ENCODE results near the gene COX4I2.

The COX4I2 gene

GRCh38 chr20:31670371-31671228 lies 32.9 kb downstream of the COX4I2 start (continued):
- TF ChIP-seq ZNF211 (tag by site-specific recombination; IDR thresholded peaks at IDR 0.05; ENCODE audit: low read depth) (no peak), PRDM1 (tag by site-specific recombination; IDR thresholded peaks at IDR 0.05) (no peak), ZNF394 (tag by site-specific recombination; IDR thresholded peaks at IDR 0.05; ENCODE audit: borderline replicate concordance) (peak; percentile 40; the same call in 1 of the 2 replicates), ZNF549 (tag by site-specific recombination; IDR thresholded peaks at IDR 0.05) (no peak), SP2 (tag by site-specific recombination; IDR thresholded peaks at IDR 0.05) (no peak), IKZF3 (tag by site-specific recombination; IDR thresholded peaks at IDR 0.05) (peak; percentile 76; the same call in 1 of the 2 replicates), ZNF626 (tag by site-specific recombination; IDR thresholded peaks at IDR 0.05) (no peak), ZNF423 (tag by site-specific recombination; IDR thresholded peaks at IDR 0.05) (no peak; the same call in 1 of the 2 replicates), ZNF48 (tag by site-specific recombination; IDR thresholded peaks at IDR 0.05) (no peak), ZNF544 (tag by site-specific recombination; IDR thresholded peaks at IDR 0.05) (no peak), ZBTB7A (tag by site-specific recombination; IDR thresholded peaks at IDR 0.05; ENCODE audit: low read depth) (no peak), ZNF473 (tag by site-specific recombination; IDR thresholded peaks at IDR 0.05) (no peak), ZNF449 (tag by site-specific recombination; IDR thresholded peaks at IDR 0.05) (peak; percentile 29; the same call in 1 of the 2 replicates), ZNF280D (tag by site-specific recombination; IDR thresholded peaks at IDR 0.05) (no peak), ZNF175 (tag by site-specific recombination; IDR thresholded peaks at IDR 0.05) (no peak), ZNF639 (tag by site-specific recombination; IDR thresholded peaks at IDR 0.05) (no peak), ZSCAN30 (tag by site-specific recombination; IDR thresholded peaks at IDR 0.05) (peak; percentile 89; the same call in 1 of the 2 replicates), ZNF311 (tag by site-specific recombination; IDR thresholded peaks at IDR 0.05; ENCODE audit: borderline replicate concordance) (no peak), ZNF354C (tag by site-specific recombination; IDR thresholded peaks at IDR 0.05; ENCODE audit: borderline replicate concordance, low read depth) (no peak), HOXC10 (CRISPR knock-in tag; IDR thresholded peaks at IDR 0.05) (no peak), ZXDB (tag by site-specific recombination; IDR thresholded peaks at IDR 0.05) (peak; percentile 83)
- TF ChIP-seq, protein P1, sequence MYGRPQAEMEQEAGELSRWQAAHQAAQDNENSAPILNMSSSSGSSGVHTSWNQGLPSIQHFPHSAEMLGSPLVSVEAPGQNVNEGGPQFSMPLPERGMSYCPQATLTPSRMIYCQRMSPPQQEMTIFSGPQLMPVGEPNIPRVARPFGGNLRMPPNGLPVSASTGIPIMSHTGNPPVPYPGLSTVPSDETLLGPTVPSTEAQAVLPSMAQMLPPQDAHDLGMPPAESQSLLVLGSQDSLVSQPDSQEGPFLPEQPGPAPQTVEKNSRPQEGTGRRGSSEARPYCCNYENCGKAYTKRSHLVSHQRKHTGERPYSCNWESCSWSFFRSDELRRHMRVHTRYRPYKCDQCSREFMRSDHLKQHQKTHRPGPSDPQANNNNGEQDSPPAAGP (tag by site-specific recombination; IDR thresholded peaks at IDR 0.05) = peak; percentile 94
- TF ChIP-seq, protein P2, sequence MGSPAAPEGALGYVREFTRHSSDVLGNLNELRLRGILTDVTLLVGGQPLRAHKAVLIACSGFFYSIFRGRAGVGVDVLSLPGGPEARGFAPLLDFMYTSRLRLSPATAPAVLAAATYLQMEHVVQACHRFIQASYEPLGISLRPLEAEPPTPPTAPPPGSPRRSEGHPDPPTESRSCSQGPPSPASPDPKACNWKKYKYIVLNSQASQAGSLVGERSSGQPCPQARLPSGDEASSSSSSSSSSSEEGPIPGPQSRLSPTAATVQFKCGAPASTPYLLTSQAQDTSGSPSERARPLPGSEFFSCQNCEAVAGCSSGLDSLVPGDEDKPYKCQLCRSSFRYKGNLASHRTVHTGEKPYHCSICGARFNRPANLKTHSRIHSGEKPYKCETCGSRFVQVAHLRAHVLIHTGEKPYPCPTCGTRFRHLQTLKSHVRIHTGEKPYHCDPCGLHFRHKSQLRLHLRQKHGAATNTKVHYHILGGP (tag by site-specific recombination; IDR thresholded peaks at IDR 0.05) = no peak
- TF ChIP-seq, protein P3, sequence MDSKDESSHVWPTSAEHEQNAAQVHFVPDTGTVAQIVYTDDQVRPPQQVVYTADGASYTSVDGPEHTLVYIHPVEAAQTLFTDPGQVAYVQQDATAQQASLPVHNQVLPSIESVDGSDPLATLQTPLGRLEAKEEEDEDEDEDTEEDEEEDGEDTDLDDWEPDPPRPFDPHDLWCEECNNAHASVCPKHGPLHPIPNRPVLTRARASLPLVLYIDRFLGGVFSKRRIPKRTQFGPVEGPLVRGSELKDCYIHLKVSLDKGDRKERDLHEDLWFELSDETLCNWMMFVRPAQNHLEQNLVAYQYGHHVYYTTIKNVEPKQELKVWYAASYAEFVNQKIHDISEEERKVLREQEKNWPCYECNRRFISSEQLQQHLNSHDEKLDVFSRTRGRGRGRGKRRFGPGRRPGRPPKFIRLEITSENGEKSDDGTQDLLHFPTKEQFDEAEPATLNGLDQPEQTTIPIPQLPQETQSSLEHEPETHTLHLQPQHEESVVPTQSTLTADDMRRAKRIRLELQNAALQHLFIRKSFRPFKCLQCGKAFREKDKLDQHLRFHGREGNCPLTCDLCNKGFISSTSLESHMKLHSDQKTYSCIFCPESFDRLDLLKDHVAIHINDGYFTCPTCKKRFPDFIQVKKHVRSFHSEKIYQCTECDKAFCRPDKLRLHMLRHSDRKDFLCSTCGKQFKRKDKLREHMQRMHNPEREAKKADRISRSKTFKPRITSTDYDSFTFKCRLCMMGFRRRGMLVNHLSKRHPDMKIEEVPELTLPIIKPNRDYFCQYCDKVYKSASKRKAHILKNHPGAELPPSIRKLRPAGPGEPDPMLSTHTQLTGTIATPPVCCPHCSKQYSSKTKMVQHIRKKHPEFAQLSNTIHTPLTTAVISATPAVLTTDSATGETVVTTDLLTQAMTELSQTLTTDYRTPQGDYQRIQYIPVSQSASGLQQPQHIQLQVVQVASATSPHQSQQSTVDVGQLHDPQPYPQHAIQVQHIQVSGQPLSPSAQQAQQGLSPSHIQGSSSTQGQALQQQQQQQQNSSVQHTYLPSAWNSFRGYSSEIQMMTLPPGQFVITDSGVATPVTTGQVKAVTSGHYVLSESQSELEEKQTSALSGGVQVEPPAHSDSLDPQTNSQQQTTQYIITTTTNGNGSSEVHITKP (tag by site-specific recombination; IDR thresholded peaks at IDR 0.05) = 0 out of 2 replicates have a peak, but pooled peaks have one; percentile 18
- TF ChIP-seq, protein P4, sequence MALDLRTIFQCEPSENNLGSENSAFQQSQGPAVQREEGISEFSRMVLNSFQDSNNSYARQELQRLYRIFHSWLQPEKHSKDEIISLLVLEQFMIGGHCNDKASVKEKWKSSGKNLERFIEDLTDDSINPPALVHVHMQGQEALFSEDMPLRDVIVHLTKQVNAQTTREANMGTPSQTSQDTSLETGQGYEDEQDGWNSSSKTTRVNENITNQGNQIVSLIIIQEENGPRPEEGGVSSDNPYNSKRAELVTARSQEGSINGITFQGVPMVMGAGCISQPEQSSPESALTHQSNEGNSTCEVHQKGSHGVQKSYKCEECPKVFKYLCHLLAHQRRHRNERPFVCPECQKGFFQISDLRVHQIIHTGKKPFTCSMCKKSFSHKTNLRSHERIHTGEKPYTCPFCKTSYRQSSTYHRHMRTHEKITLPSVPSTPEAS (tag by site-specific recombination; IDR thresholded peaks at IDR 0.05) = no peak
